NCI-H2107 treated with DMSO at 0.1 percent for 48 hours (cell line): ENCODE data around the gene KARS1.
"Not testable (repeated sequence)": the region's sequence is repeated elsewhere in the genome, so short reads cannot be mapped to it uniquely, and the experiment has no call there.

Experiments used
- DNase-seq: peaks from one replicate; lab custom pipeline; 2025; ENCODE audit not compliant: unreplicated experiment; lab: John Stamatoyannopoulos, UW

KARS1 gene

GRCh38 chr16:75626806-75627205 is 20.7 kb downstream of the KARS1 start:
- no peak for DNase-seq

- no peak for DNase-seq
Observed at GRCh38 chr16:75624921-75625334, 22.5 kb downstream of the KARS1 start.

- peak; percentile 87 for DNase-seq
Observed at GRCh38 chr16:75622761-75623605, 24.5 kb downstream of the KARS1 start, which contains the start of gene ADAT1. ADAT1 (minus strand) TSS chr16:75623281; CDS start chr16:75620799, 2,482 bp downstream.

GRCh38 chr16:75621170-75621477 is 26.3 kb downstream of the KARS1 start:
- peak; percentile 32 for DNase-seq

GRCh38 chr16:75620326-75621169 is 26.9 kb downstream of the KARS1 start:
- no peak for DNase-seq

- no peak for DNase-seq
Observed at GRCh38 chr16:75618780-75619179, 28.7 kb downstream of the KARS1 start.

GRCh38 chr16:75617121-75617520 is 30.3 kb downstream of the KARS1 start:
- DNase-seq = no peak

GRCh38 chr16:75616521-75617010 is 30.9 kb downstream of the KARS1 start:
- DNase-seq = no peak

GRCh38 chr16:75615619-75616018 is 31.8 kb downstream of the KARS1 start:
- no peak for DNase-seq

GRCh38 chr16:75614066-75614897 is 33.2 kb downstream of the KARS1 start:
- DNase-seq = no peak

- DNase-seq = no peak
Observed at GRCh38 chr16:75606507-75606906, 41.0 kb downstream of the KARS1 start.

GRCh38 chr16:75603241-75603640 is 44.2 kb downstream of the KARS1 start:
- DNase-seq = no peak

- DNase-seq = no peak
Observed at GRCh38 chr16:75599452-75600277, 47.8 kb downstream of the KARS1 start.

GRCh38 chr16:75593825-75594820 is 53.3 kb downstream of the KARS1 start:
- peak; percentile 79 for DNase-seq

- DNase-seq = no peak
Observed at GRCh38 chr16:75593308-75593707, 54.2 kb downstream of the KARS1 start.

- not testable (repeated sequence) for DNase-seq
Observed at GRCh38 chr16:75591927-75592326, 55.5 kb downstream of the KARS1 start.

- DNase-seq = no peak
Observed at GRCh38 chr16:75590920-75591843, 56.3 kb downstream of the KARS1 start.

GRCh38 chr16:75589306-75589705 is 58.2 kb downstream of the KARS1 start:
- DNase-seq = no peak
